GM21526 (cell line): ENCODE data around the gene SPRN.
"Not testable (repeated sequence)": the region's sequence is repeated elsewhere in the genome, so short reads cannot be mapped to it uniquely, and the experiment has no call there.

ENCODE experiments used
- ATAC-seq: cut with Tn5 transposase; IDR thresholded peaks from one replicate; pipeline ENCODE4 v1.9.1; 2021; ENCODE audit warnings: moderate library complexity; ENCODE audit not compliant: unreplicated experiment, low FRiP score

Gene SPRN

GRCh38 chr10:133424601-133425000 is at the start of gene SPRN:
Gene SPRN, minus strand, starts transcription at chr10:133424625. Its CDS starts 944 bp downstream, at chr10:133423681.
- not testable (repeated sequence) for ATAC-seq

GRCh38 chr10:133474027-133474426 is 49.6 kb upstream of the SPRN start:
- ATAC-seq, result no peak

- ATAC-seq, result no peak
Measured at GRCh38 chr10:133473270-133473669, 48.8 kb upstream of the SPRN start.

GRCh38 chr10:133471300-133472109 is 47.1 kb upstream of the SPRN start:
- no peak for ATAC-seq

- ATAC-seq, result not testable (repeated sequence)
Measured at GRCh38 chr10:133469205-133469604, 44.8 kb upstream of the SPRN start.

GRCh38 chr10:133467286-133467911 is 43.0 kb upstream of the SPRN start:
- no peak for ATAC-seq

- no peak for ATAC-seq
Measured at GRCh38 chr10:133466683-133467275, 42.4 kb upstream of the SPRN start.

- no peak for ATAC-seq
Measured at GRCh38 chr10:133465950-133466474, 41.6 kb upstream of the SPRN start.

GRCh38 chr10:133465191-133465949 is 40.9 kb upstream of the SPRN start:
- no peak for ATAC-seq

GRCh38 chr10:133464582-133465031 is 40.2 kb upstream of the SPRN start:
- ATAC-seq, result no peak

- ATAC-seq, result no peak
Measured at GRCh38 chr10:133462512-133463305, 38.3 kb upstream of the SPRN start.

GRCh38 chr10:133461841-133462240 is 37.4 kb upstream of the SPRN start:
- no peak for ATAC-seq

- ATAC-seq, result no peak
Measured at GRCh38 chr10:133461027-133461426, 36.6 kb upstream of the SPRN start.

- no peak for ATAC-seq
Measured at GRCh38 chr10:133460208-133460769, 35.9 kb upstream of the SPRN start.

GRCh38 chr10:133459454-133460207 is 35.2 kb upstream of the SPRN start:
- no peak for ATAC-seq

GRCh38 chr10:133458710-133459453 is 34.5 kb upstream of the SPRN start:
- ATAC-seq, result no peak

GRCh38 chr10:133458021-133458709 is 33.7 kb upstream of the SPRN start:
- no peak for ATAC-seq
